K562 (cell line): ENCODE results near the gene MARK3. TPM values are rescaled to one million over a fixed set of nuclear protein-coding genes. Genes with fewer than 3 reads are reported as not detected.
A peak's percentile ranks its signal among the peaks of the same experiment; 100 is the strongest.

Experiments used
- BRCA1 ChIP-seq, 2 experiments: fragments of 450-650 bp in 1 of 2; sonication (generic) in 1 of 2; formaldehyde crosslinking in 1 of 2; IDR thresholded peaks; 2 replicates each; pipeline versions ENCODE4 v1.5.0 to v1.6.1; 2017 to 2020; ENCODE audit warnings: mild to moderate bottlenecking in 1 of 2, missing genetic modification reagents in 1 of 2
- CBX1 ChIP-seq: sonication (generic); IDR thresholded peaks from 2 replicates; pipeline ENCODE4 v1.6.1; 2016; ENCODE audit warnings: antibody characterized with exemption, low read depth, mild to moderate bottlenecking
- CBX3 ChIP-seq, 2 experiments: IDR thresholded peaks; 1 replicate in 1 of 2; 2 replicates in 1 of 2; pipeline ENCODE4 v1.6.1; 2012; ENCODE audit warnings: inconsistent platforms in 2 of 2, low read length in 2 of 2, borderline replicate concordance in 1 of 2, control low read depth in 1 of 2
- HDAC3 ChIP-seq: fragments of 450-650 bp; IDR thresholded peaks from 2 replicates; pipeline ENCODE4 v1.6.1; 2018; ENCODE audit warnings: borderline replicate concordance, mild to moderate bottlenecking, moderate library complexity; ENCODE audit not compliant: partially characterized antibody
- IFI16 ChIP-seq: fragments of 250-450 bp; sonication (Bioruptor Pico); IDR thresholded peaks from 2 replicates; pipeline ENCODE4 v2.1.2; 2022; ENCODE audit warnings: mild to moderate bottlenecking, inconsistent platforms
- LEF1 ChIP-seq: fragments of 450-650 bp; IDR thresholded peaks from 2 replicates; pipeline ENCODE4 v1.6.1; 2016; ENCODE audit warnings: mild to moderate bottlenecking
- MTA3 ChIP-seq: fragments of 450-650 bp; formaldehyde crosslinking; IDR thresholded peaks from 2 replicates; pipeline ENCODE4 v1.6.1; 2017; ENCODE audit warnings: mild to moderate bottlenecking, borderline replicate concordance
- MYBL2 ChIP-seq, 2 experiments: fragments of 450-650 bp in 1 of 2; sonication (generic) in 1 of 2; formaldehyde crosslinking in 1 of 2; IDR thresholded peaks; 2 replicates each; pipeline versions ENCODE4 v1.6.1 to v1.8.1; 2017 to 2022; ENCODE audit warnings: borderline replicate concordance in 1 of 2, inconsistent platforms in 1 of 2, low read depth in 1 of 2, mild to moderate bottlenecking in 1 of 2, missing genetic modification reagents in 1 of 2, moderate library complexity in 1 of 2
- OTX1 ChIP-seq: fragments of 450-650 bp; formaldehyde crosslinking; IDR thresholded peaks from 2 replicates; pipeline ENCODE4 v1.4.0; 2022; ENCODE audit warnings: mild to moderate bottlenecking
- RUNX1 ChIP-seq: sonication (generic); IDR thresholded peaks from 2 replicates; pipeline ENCODE4 v1.6.1; 2016; ENCODE audit warnings: antibody characterized with exemption, low read depth
- SREBF2 ChIP-seq: sonication (generic); formaldehyde crosslinking; IDR thresholded peaks from 2 replicates; pipeline ENCODE4 v1.4.0; 2020; ENCODE audit warnings: mild to moderate bottlenecking, missing genetic modification reagents
- SRSF7 ChIP-seq: fragments of 200-400 bp; formaldehyde crosslinking; optimal IDR thresholded peaks from 2 replicates; pipeline ENCODE3; 2017; ENCODE audit warnings: mild to moderate bottlenecking, low read depth, low read length
- TRIM28 ChIP-seq: fragments of 450-650 bp; IDR thresholded peaks from 2 replicates; pipeline ENCODE4 v1.6.1; 2017
- ZBTB7A ChIP-seq: IDR thresholded peaks from 2 replicates; pipeline ENCODE4 v1.6.1; 2011; ENCODE audit warnings: low read depth, mild to moderate bottlenecking, low read length, moderate library complexity, borderline replicate concordance; ENCODE audit not compliant: control insufficient read depth
- ZEB2 ChIP-seq: fragments of 450-650 bp; IDR thresholded peaks from 2 replicates; pipeline ENCODE4 v1.6.1; 2016
- ZNF224 ChIP-seq: sonication (generic); formaldehyde crosslinking; IDR thresholded peaks from 2 replicates; pipeline ENCODE4 v1.8.0; 2022; ENCODE audit warnings: mild to moderate bottlenecking, missing genetic modification reagents
- ZNF311 ChIP-seq: fragments of 250-450 bp; sonication (Bioruptor Pico); IDR thresholded peaks from 2 replicates; pipeline ENCODE4 v1.4.0; 2020; ENCODE audit warnings: mild to moderate bottlenecking, moderate library complexity
- ZNF699 ChIP-seq: fragments of 250-450 bp; sonication (Bioruptor Pico); IDR thresholded peaks from 2 replicates; pipeline ENCODE4 v1.8.0; 2021; ENCODE audit warnings: mild to moderate bottlenecking, moderate library complexity; ENCODE audit not compliant: insufficient replicate concordance
- polyA plus RNA-seq, 8 experiments: library from polyadenylated mRNA; depleted of rRNA in 4 of 8; stranded (reverse) in 5 of 8; unstranded in 3 of 8; fragments of >200 nt; fragmentation: Nextera tagmentation in 2 of 8; fragmentation: Illumina TruSeq in 1 of 8; extraction: Ambion mirVana in 2 of 8; extraction: Trizol in 1 of 8; gene quantifications; 2 replicates each; pipeline versions ENCODE4 v1.2.1 to v1.2.3, GENCODE V29; 2011 to 2014; ENCODE audit warnings: inconsistent platforms in 1 of 8, missing spikeins in 1 of 8
- total RNA-seq, 7 experiments: library from RNA; depleted of rRNA in 6 of 7; stranded (reverse); fragments of >200 nt in 6 of 7; fragmentation: Illumina TruSeq in 2 of 7; extraction: Trizol in 2 of 7; gene quantifications; 2 replicates each; pipeline versions ENCODE4 v1.2.1 to v1.2.3, GENCODE V29; 2011 to 2021; ENCODE audit warnings: low replicate concordance in 1 of 7
- TF ChIP-seq, protein P1 (sequence below): fragments of 450-650 bp; IDR thresholded peaks from one replicate; pipeline ENCODE4 v1.6.1; 2018; ENCODE audit warnings: mild to moderate bottlenecking, moderate library complexity; ENCODE audit not compliant: partially characterized antibody
- TF ChIP-seq, protein P2 (sequence below): sonication (generic); formaldehyde crosslinking; IDR thresholded peaks from 2 replicates; pipeline ENCODE4 v1.8.0; 2022; ENCODE audit warnings: mild to moderate bottlenecking, low read depth, missing genetic modification reagents
- TF ChIP-seq, protein P3 (sequence below): fragments of 450-650 bp; IDR thresholded peaks from 2 replicates; pipeline ENCODE4 v1.6.1; 2016; ENCODE audit warnings: mild to moderate bottlenecking
- TF ChIP-seq, protein P4 (sequence below): fragments of 150-350 bp; conservative IDR thresholded peaks from 2 replicates; pipeline ENCODE4 v1.6.1; 2014; ENCODE audit warnings: low read length

Gene MARK3
- total and polyA plus RNA-seq, 9 of the 15 experiments (the other 6 are each of a cell fraction or from before 2014, with no cell fraction given), result 10.1 to 68.7 (median 56.3) TPM

DNA sequence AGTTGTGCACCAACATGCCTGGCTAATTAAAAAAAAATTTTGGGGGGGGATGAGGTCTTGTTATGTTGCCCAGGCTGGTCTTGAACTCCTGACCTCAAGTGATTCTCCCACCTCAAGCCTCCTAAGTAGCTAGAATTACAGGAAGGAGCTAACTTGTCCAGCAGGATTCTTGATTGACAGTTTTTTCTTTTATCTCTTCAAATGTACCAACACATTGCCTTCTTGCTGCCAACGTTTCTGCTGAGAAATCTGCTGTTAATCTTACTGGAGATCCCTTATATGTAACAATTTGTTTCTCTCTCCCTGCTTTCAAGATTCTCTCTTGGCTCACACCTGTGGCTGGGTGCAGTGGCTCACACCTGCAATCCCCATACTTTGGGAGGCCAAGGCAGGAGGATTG lies 22.4 kb upstream of the MARK3 start (continued):
- no peak for TF ChIP-seq SREBF2 (CRISPR knock-in tag)
- peak; percentile 88; the same call in 1 of the 2 replicates for TF ChIP-seq CBX1
- TF ChIP-seq ZNF224 (CRISPR knock-in tag), result no peak
- TF ChIP-seq MYBL2 (IDR thresholded peaks at IDR 0.05; ENCODE audit: low read depth), result no peak
- TF ChIP-seq MYBL2 (CRISPR knock-in tag; IDR thresholded peaks at IDR 0.05; ENCODE audit: borderline replicate concordance), result no peak
- peak in 1 of 2 experiments; percentile 99; a peak in 2 of 3 replicates for TF ChIP-seq CBX3 (IDR thresholded peaks at IDR 0.05; ENCODE audit: borderline replicate concordance in 1 of 2, low read length in 2 of 2)
- no peak for TF ChIP-seq RUNX1
- 0 out of 2 replicates have a peak, but pooled peaks have one; percentile 20 for TF ChIP-seq LEF1
- TF ChIP-seq BRCA1 (IDR thresholded peaks at IDR 0.05), result no peak
- TF ChIP-seq BRCA1 (CRISPR knock-in tag; IDR thresholded peaks at IDR 0.05), result no peak
- TF ChIP-seq ZNF311, result no peak
- no peak for TF ChIP-seq OTX1 (CRISPR knock-in tag)
- TF ChIP-seq, protein P1, sequence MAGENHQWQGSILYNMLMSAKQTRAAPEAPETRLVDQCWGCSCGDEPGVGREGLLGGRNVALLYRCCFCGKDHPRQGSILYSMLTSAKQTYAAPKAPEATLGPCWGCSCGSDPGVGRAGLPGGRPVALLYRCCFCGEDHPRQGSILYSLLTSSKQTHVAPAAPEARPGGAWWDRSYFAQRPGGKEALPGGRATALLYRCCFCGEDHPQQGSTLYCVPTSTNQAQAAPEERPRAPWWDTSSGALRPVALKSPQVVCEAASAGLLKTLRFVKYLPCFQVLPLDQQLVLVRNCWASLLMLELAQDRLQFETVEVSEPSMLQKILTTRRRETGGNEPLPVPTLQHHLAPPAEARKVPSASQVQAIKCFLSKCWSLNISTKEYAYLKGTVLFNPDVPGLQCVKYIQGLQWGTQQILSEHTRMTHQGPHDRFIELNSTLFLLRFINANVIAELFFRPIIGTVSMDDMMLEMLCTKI, result no peak
- TF ChIP-seq IFI16 (CRISPR knock-in tag), result no peak
- TF ChIP-seq, protein P2, sequence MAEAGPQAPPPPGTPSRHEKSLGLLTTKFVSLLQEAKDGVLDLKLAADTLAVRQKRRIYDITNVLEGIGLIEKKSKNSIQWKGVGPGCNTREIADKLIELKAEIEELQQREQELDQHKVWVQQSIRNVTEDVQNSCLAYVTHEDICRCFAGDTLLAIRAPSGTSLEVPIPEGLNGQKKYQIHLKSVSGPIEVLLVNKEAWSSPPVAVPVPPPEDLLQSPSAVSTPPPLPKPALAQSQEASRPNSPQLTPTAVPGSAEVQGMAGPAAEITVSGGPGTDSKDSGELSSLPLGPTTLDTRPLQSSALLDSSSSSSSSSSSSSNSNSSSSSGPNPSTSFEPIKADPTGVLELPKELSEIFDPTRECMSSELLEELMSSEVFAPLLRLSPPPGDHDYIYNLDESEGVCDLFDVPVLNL (CRISPR knock-in tag), result no peak
- TF ChIP-seq, protein P3, sequence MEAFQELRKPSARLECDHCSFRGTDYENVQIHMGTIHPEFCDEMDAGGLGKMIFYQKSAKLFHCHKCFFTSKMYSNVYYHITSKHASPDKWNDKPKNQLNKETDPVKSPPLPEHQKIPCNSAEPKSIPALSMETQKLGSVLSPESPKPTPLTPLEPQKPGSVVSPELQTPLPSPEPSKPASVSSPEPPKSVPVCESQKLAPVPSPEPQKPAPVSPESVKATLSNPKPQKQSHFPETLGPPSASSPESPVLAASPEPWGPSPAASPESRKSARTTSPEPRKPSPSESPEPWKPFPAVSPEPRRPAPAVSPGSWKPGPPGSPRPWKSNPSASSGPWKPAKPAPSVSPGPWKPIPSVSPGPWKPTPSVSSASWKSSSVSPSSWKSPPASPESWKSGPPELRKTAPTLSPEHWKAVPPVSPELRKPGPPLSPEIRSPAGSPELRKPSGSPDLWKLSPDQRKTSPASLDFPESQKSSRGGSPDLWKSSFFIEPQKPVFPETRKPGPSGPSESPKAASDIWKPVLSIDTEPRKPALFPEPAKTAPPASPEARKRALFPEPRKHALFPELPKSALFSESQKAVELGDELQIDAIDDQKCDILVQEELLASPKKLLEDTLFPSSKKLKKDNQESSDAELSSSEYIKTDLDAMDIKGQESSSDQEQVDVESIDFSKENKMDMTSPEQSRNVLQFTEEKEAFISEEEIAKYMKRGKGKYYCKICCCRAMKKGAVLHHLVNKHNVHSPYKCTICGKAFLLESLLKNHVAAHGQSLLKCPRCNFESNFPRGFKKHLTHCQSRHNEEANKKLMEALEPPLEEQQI, result peak; percentile 64; the same call in 1 of the 2 replicates
- TF ChIP-seq, protein P4, sequence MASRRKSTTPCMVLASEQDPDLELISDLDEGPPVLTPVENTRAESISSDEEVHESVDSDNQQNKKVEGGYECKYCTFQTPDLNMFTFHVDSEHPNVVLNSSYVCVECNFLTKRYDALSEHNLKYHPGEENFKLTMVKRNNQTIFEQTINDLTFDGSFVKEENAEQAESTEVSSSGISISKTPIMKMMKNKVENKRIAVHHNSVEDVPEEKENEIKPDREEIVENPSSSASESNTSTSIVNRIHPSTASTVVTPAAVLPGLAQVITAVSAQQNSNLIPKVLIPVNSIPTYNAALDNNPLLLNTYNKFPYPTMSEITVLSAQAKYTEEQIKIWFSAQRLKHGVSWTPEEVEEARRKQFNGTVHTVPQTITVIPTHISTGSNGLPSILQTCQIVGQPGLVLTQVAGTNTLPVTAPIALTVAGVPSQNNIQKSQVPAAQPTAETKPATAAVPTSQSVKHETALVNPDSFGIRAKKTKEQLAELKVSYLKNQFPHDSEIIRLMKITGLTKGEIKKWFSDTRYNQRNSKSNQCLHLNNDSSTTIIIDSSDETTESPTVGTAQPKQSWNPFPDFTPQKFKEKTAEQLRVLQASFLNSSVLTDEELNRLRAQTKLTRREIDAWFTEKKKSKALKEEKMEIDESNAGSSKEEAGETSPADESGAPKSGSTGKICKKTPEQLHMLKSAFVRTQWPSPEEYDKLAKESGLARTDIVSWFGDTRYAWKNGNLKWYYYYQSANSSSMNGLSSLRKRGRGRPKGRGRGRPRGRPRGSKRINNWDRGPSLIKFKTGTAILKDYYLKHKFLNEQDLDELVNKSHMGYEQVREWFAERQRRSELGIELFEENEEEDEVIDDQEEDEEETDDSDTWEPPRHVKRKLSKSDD, result no peak
- TF ChIP-seq HDAC3, result no peak
- TF ChIP-seq TRIM28, result peak; percentile 100
- no peak for TF ChIP-seq SRSF7
- peak; percentile 45; the same call in 1 of the 2 replicates for TF ChIP-seq MTA3
- TF ChIP-seq ZNF699 (CRISPR knock-in tag), result no peak
- TF ChIP-seq ZEB2, result peak; percentile 61; the same call in 1 of the 2 replicates
- no peak for TF ChIP-seq ZBTB7A
